Posterior vena cava (tissue), 2 donors: ENCODE results near the gene SLC7A9. TPM values are rescaled to one million over a fixed set of nuclear protein-coding genes. Genes with fewer than 3 reads are reported as not detected.

Experiments used
- total RNA-seq, 2 donors: library from RNA; stranded (reverse); fragmentation: NEBNext Ultra II Directional; extraction: Animal tissue kit (Norgen Biotek cat#: 25700); gene quantifications; one replicate each; pipeline ENCODE4 v1.2.1, GENCODE V29; 2021
- donor health status: DM: yes; HTN: yes; CAD: no.
- donor health status: DM: yes; HTN: yes; CAD: no.

The SLC7A9 gene
- total RNA-seq, 2 donors from 2014 or later = 0.28 TPM; not detected in 1

Other genes starting within 250 kb of the SLC7A9 start
- 10 to 100 TPM; 25.2 to 38.1 TPM for gene ANKRD27, start 194.6 kb downstream of the SLC7A9 start, total RNA-seq
- under 1 TPM; 0.14 to 0.24 TPM for gene RGS9BP, start 193.9 kb downstream of the SLC7A9 start, total RNA-seq
- 1 to 10 TPM; 7.1 to 8.1 TPM for gene NUDT19, start 177.9 kb downstream of the SLC7A9 start, total RNA-seq
- gene TDRD12, start 150.0 kb downstream of the SLC7A9 start, total RNA-seq = under 1 TPM; 0.24 to 0.65 TPM
- gene CEP89, start 102.2 kb upstream of the SLC7A9 start, total RNA-seq = 10 to 100 TPM; 15.3 to 17.6 TPM
- 1 to 10 TPM in 1 of 2 donors, under 1 TPM in 1; 0.86 to 1.4 TPM for gene FAAP24, start 102.5 kb upstream of the SLC7A9 start, total RNA-seq
- gene RHPN2, start 195.1 kb upstream of the SLC7A9 start, total RNA-seq = 1 to 10 TPM in 1 of 2 donors, under 1 TPM in 1; 0.56 to 1.5 TPM
- gene GPATCH1, start 211.4 kb upstream of the SLC7A9 start, total RNA-seq = 1 to 10 TPM; 6.0 to 6.5 TPM